ENCODE results near the gene EBF3. TPM values are rescaled to one million over a fixed set of nuclear protein-coding genes. Genes with fewer than 3 reads are reported as not detected.

Gene EBF3
- total RNA-seq, 1 donor from 2014 or later = 6.2 TPM

- Histone ChIP-seq H3K4me3 (no peak overlapping the region), H3K9me3 (replicated peaks) (no peaks in the 10 kb centered on the region), H3K27ac (replicated peaks) (peak overlapping the region; percentile 8), H3K4me1 (peaks cover 88% of the 10 kb centered on the region), H3K27me3 (ENCODE audit: low read depth) (peaks cover 8% of the 10 kb centered on the region), H3K36me3 (no peaks in the 10 kb centered on the region)
- peak; percentile 13 for DNase-seq
- no peak for TF ChIP-seq CTCF (IDR thresholded peaks at IDR 0.05; ENCODE audit: borderline replicate concordance)
- intact Hi-C loops (cut with micrococcal nuclease) = loop anchor here (10.0 kb wide), 1 partner anchor 47 kb away; no protein-coding TSS in a partner anchor
Measured at GRCh38 chr10:129941199-129942018, 22.7 kb downstream of the EBF3 start.

GRCh38 chr10:129940617-129941198 lies 23.4 kb downstream of the EBF3 start:
- intact Hi-C loops (cut with micrococcal nuclease) = loop anchor here (10.0 kb wide), 1 partner anchor 46 kb away; no protein-coding TSS in a partner anchor
- no peak for TF ChIP-seq CTCF (IDR thresholded peaks at IDR 0.05; ENCODE audit: borderline replicate concordance)
- DNase-seq = peak; percentile 13
- Histone ChIP-seq H3K4me3 (no peak overlapping the region), H3K27ac (replicated peaks) (no peak overlapping the region), H3K36me3 (no peaks in the 10 kb centered on the region), H3K4me1 (peaks cover 92% of the 10 kb centered on the region), H3K9me3 (replicated peaks) (no peaks in the 10 kb centered on the region), H3K27me3 (ENCODE audit: low read depth) (peaks cover 6% of the 10 kb centered on the region)

GRCh38 chr10:129939416-129940275 lies 24.4 kb downstream of the EBF3 start:
- TF ChIP-seq CTCF (IDR thresholded peaks at IDR 0.05; ENCODE audit: borderline replicate concordance) = no peak
- peak; percentile 6 for DNase-seq
- no peaks in the 10 kb centered on the region for H3K9me3 ChIP-seq (replicated peaks)
- no peak overlapping the region for H3K4me3 ChIP-seq
- intact Hi-C loops (cut with micrococcal nuclease) = loop anchor here (10.0 kb wide), 1 partner anchor 45 kb away; no protein-coding TSS in a partner anchor
- peak overlapping the region; percentile 19 for H3K27ac ChIP-seq (replicated peaks)
- no peaks in the 10 kb centered on the region for H3K36me3 ChIP-seq
- peaks cover 6% of the 10 kb centered on the region for H3K27me3 ChIP-seq (ENCODE audit: low read depth)
- H3K4me1 ChIP-seq = peaks cover 96% of the 10 kb centered on the region

GRCh38 chr10:129938460-129938859 lies 25.6 kb downstream of the EBF3 start:
- Histone ChIP-seq H3K27ac (replicated peaks) (no peak overlapping the region), H3K4me1 (peaks cover 95% of the 10 kb centered on the region), H3K36me3 (no peaks in the 10 kb centered on the region), H3K4me3 (no peak overlapping the region), H3K27me3 (ENCODE audit: low read depth) (peaks cover 6% of the 10 kb centered on the region), H3K9me3 (replicated peaks) (no peaks in the 10 kb centered on the region)
- intact Hi-C loops (cut with micrococcal nuclease) = no loop called here
- no peak for TF ChIP-seq CTCF (IDR thresholded peaks at IDR 0.05; ENCODE audit: borderline replicate concordance)
- peak; percentile 7 for DNase-seq

- peaks cover 87% of the 10 kb centered on the region for H3K4me1 ChIP-seq
- no peak for TF ChIP-seq CTCF (IDR thresholded peaks at IDR 0.05; ENCODE audit: borderline replicate concordance)
- H3K4me3 ChIP-seq = no peak overlapping the region
- intact Hi-C loops (cut with micrococcal nuclease) = no loop called here
- peak; percentile 11 for DNase-seq
- no peak overlapping the region for H3K27ac ChIP-seq (replicated peaks)
- no peaks in the 10 kb centered on the region for H3K9me3 ChIP-seq (replicated peaks)
- H3K36me3 ChIP-seq = no peaks in the 10 kb centered on the region
- peaks cover 6% of the 10 kb centered on the region for H3K27me3 ChIP-seq (ENCODE audit: low read depth)
Measured at GRCh38 chr10:129937351-129937751, 26.7 kb downstream of the EBF3 start.

All from left ventricle myocardium inferior (tissue), 1 donor.